Activated naive CD8-positive, alpha-beta T cell treated with anti-CD3 and anti-CD28 coated beads, Interleukin-2, amount 50 U/mL, for 16 hours (primary cell): Measurements from ENCODE around the gene ITGB3.

Experiments used
- DNase-seq: peaks from one replicate; pipeline ENCODE4 v3.0.0-alpha.2; 2020; ENCODE audit warnings: low read depth, low spot score

The ITGB3 gene

GRCh38 chr17:47297661-47298400 is 44.2 kb downstream of the ITGB3 start:
- no peak for DNase-seq

- DNase-seq: no peak
These were observed 45.1 kb downstream of the ITGB3 start for GRCh38 chr17:47298712-47299111.

DNA sequence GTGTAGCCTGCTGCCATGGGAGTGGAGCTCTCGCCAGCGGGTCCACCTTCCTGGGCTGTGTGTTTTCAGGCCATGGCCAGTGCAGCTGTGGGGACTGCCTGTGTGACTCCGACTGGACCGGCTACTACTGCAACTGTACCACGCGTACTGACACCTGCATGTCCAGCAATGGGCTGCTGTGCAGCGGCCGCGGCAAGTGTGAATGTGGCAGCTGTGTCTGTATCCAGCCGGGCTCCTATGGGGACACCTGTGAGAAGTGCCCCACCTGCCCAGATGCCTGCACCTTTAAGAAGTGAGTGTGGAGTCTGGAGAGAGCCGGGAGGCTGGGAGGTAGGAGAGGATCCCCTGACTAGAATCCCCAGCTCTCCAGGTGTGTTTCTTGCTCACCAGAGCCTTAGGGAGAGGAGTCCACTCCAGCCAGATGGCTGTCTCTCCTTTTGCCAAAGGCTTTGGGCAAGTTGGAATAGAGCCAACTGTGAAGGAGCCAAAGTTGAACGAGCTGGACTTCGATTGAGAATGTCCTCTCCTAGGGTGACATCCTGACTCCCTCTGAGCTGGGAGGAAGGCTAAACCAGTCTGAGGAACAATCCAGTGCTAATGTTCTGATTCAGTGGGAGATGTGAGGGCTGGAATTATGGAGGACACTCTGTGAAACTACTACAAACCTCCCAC is 45.7 kb downstream of the ITGB3 start:
- no peak for DNase-seq

DNA sequence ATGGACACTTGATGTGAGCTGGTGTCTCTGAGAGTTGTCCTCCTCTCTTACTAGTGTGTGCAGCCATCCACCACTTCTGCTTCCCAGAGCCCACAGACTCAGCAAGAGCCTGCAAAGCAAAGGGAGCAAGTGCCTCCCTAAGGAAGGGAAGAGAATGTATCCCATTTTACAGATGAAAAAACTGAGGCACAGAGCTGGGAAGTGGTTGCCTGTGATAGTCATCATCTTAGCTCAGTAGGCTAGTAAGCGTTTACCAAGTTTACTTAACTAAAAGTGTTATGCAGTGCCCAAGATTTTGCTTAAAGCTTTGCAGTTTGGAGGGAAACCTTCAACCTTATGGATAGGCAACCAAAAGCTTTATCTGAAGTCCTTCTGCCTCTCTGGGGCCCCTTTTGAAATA is 47.1 kb downstream of the ITGB3 start:
- DNase-seq: no peak

- no peak for DNase-seq
These were observed 47.5 kb downstream of the ITGB3 start for GRCh38 chr17:47301161-47301560.

- no peak for DNase-seq
These were observed 48.2 kb downstream of the ITGB3 start for GRCh38 chr17:47301831-47302230.

- no peak for DNase-seq
These were observed 50.6 kb downstream of the ITGB3 start for GRCh38 chr17:47304186-47304585.

DNA sequence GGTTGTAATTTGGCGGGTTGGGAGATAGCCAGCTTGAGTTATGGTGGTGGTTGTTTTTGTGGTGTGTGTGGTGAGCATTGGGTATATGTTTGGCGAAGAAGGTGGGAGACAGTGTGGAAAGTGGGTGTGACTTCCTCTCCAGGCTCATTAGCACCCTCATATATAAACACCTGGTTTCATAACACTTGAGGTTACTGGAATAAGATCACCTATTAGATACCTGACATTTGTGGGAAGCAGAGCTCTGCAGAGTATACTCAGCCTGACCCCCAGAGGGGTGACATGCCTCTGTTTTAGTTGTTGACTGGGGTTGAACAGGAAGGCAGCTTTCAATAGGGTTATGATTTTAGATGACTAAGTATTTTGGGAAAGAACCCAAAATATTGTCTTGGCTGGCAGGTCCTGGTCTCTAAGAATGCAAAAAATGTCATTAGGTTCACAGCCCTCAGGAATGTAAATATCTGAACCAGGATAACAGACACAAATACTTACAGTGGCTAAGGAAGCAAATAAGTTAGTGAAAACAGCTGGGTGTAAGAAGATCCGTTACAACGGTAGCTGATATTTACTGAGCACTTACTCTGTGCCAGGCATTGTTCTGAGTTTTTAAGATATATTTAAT is 51.8 kb downstream of the ITGB3 start:
- no peak for DNase-seq

DNA sequence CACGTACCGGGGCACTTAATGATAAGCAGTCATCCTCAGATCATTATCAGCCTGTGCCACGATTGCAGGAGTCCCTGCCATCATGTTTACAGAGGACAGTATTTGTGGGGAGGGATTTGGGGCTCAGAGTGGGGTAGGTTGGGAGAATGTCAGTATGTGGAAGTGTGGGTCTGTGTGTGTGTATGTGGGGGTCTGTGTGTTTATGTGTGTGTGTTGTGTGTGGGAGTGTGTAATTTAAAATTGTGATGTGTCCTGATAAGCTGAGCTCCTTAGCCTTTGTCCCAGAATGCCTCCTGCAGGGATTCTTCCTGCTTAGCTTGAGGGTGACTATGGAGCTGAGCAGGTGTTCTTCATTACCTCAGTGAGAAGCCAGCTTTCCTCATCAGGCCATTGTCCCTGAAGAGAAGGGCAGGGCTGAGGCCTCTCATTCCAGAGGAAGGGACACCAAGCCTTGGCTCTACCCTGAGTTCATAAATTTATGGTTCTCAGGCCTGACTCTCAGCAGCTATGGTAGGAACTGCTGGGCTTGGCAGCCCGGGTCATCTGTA is 56.6 kb downstream of the ITGB3 start:
- no peak for DNase-seq

GRCh38 chr17:47311420-47311819 is 57.8 kb downstream of the ITGB3 start:
- DNase-seq: no peak

GRCh38 chr17:47315451-47316266 is 62.0 kb downstream of the ITGB3 start:
- no peak for DNase-seq

GRCh38 chr17:47316311-47316710 is 62.7 kb downstream of the ITGB3 start:
- no peak for DNase-seq

DNA sequence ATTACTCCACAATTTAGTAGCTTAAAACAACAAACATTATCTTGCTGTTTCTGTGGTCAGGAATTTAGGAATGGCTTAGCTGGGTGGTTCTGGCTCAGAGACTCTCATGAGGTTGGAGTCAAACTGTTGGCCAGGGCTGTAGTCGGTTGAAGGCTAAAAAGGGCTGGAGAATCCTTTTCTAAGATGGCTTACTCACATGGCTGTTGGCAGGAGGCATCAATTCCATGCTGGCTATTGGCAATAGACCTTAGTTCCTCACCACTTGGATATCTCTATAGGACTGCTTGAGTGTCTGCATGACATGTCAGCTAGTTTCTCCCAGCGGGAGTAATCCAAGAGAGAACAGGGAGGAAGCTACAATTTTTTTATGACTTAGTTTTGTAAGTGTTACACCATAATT is 63.5 kb downstream of the ITGB3 start:
- no peak for DNase-seq

DNA sequence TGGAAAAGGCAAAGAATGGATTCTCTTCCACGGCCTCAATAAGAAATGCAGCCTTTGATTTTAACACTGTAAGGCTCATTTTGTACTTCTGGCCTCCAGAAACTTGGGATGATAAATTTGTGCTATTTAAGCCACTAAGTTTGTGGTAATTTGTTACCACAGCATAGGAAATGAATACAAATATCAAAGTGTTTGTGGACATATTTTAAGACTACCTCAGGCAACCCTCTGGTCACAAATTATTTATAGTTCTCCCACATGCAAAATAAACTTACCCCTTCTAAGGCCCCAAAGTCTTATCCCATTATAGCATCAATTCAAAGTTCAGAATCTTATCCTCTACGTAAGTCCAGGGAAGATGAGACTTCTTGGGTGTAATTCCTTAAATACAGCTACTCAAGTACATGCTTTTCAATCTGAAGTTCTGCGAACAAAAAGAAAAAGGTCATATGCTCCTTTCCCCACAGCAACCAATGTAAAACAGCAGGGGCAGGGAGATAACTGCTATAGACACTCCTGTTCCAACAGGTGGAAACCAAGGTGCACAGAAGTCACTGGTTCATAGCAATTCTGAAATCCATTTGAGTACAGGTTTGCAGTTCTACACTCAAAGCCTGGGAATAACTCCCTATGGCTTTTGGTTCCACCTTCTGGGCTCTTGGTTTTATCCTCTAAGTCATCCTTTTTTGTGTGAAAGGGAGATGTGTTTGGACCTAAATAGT is 64.7 kb downstream of the ITGB3 start:
- DNase-seq: no peak

DNA sequence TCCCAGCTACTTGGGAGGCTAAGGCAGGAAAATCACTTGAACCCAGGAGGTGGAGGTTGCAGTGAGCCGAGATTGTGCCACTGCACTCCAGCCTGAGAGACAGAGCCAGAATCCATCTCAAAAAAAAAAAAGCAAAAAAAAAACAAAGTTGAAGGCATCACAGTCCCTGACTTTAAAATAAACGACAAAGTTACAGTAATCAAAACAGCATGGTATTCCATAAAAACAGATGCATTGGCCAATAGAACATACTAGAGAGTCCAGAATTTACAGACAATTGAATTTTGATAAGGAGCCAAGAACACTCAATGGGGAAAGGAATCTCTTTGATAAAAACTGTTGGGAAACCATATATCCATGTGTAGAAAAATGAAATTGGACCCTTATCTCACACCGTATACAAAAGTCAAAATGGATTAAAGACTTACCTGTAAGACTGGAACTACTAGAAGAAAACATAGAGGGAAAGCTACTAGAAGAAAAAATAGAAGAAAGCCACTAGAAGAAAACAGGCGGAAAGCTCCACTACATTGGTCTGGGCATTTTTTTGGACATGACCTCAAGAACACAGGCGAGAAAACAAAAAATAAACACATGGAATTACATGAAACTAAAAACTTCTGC is 67.4 kb downstream of the ITGB3 start:
- no peak for DNase-seq

DNA sequence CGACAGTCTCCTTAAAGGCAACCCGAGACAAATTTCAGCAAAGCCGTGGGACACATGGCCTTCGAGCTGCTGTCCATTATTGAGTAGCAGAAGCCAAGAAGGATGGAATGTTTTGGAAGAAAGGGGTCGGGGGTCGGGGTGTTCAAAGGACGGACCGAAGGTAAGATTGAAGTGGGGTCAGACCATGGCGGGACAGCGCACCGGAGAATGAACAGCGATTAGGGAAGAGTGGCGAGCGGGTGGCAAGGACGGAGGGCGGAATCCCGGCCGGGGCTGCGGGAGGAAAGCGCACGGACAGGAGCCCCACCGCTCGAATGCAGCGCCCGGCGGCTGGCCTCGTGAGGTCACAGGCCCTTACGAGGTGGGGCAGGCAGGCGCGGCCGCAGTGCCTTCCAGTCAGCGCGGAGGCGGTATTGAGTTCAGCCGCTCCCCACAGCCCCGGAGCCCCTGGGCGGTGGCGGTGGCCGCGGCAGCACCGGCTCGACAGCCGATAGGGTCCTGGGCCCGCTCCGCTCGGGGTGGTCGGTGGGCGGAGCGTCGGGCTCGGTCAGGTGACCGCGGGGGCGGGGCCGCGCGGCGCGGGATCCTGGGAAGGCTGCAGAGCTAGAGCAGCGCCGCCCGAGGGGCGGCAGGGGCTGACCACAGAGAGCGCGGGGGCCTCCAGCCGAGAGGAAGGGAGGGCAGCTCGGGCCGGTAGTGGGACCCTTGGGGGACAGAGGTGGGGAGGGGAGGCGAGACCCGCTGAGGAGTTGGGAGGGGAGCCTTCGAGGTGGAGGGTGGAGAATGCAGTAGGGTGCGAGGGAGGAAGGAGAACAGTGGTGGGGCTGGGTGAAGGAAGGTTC is 70.0 kb downstream of the ITGB3 start, which contains the start of gene EFCAB13:
Gene EFCAB13, plus strand, starts transcription at position 574 of the 842 bp plus-strand sequence. CDS start 4,399 bp downstream, outside the sequence.
- DNase-seq: peak; percentile 61

GRCh38 chr17:47324224-47325020 is 70.8 kb downstream of the ITGB3 start:
- peak; percentile 18 for DNase-seq

- DNase-seq: no peak
These were observed 71.5 kb downstream of the ITGB3 start for GRCh38 chr17:47325176-47325575.

DNA sequence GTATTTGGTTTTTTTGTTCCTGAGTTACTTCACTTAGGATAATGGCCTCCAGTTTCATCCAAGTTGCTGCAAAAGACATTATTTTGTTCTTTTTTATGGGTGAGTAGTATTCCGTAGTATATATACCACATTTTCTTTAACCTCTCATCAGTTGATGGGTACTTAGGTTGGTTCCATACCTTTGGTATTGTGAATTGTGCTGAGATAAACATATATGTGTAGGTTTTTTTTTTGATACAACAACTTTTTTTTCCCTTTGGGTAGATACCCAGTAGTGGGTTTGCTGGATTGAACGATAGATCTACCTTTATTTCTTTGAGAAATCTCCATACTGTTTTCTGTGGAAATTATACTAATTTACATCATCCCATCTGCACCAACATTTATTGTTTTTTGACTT is 76.9 kb downstream of the ITGB3 start:
- no peak for DNase-seq
